GM12892 (cell line): ENCODE results near the gene FILIP1L.

ENCODE experiments used
- POLR2A ChIP-seq: IDR thresholded peaks from 2 replicates; pipeline ENCODE4 v1.6.1; 2011; ENCODE audit warnings: low read depth, low read length, control low read depth
- TAF1 ChIP-seq: IDR thresholded peaks from 2 replicates; pipeline ENCODE4 v1.6.1; 2011; ENCODE audit warnings: low read depth, mild to moderate bottlenecking, control low read depth, low read length, borderline replicate concordance

DNA sequence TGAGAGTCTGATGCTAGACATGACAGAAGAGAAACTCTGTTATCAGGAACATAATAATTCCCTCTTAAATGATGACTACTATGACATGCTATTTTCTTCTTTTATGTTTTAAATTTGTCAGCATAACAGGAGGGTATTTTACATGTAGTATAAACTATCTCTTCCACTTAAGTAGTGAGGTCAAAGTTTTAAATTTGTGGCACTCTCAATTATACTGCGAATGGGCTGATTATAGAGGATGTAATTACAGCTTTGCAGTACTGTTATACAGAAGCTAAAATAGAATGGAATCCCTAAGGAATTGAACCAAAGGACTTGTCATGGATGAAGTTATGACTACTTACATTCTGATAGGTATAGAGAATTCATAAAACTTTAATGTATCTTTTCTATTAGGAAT is 262.3 kb downstream of the FILIP1L start:
- TF ChIP-seq POLR2A: no peak
- TF ChIP-seq TAF1: no peak
